ENCODE measurements around the gene SPOCK1.
"Not testable (repeated sequence)": the region's sequence is repeated elsewhere in the genome, so short reads cannot be mapped to it uniquely, and the experiment has no call there.

GRCh38 chr5:136953346-136954069 lies 545.6 kb downstream of the SPOCK1 start:
- TF ChIP-seq REST (IDR thresholded peaks at IDR 0.05; ENCODE audit: insufficient replicate concordance, low read depth); POLR2AphosphoS5 (IDR thresholded peaks at IDR 0.05; ENCODE audit: low read depth): not testable (repeated sequence)

All from HL-60 (cell line).